HEK293T (cell line): ENCODE data around the gene RNF213.

ENCODE experiments used
- ARNT ChIP-seq: fragments of 450-650 bp; IDR thresholded peaks from 2 replicates; pipeline ENCODE4 v1.6.1; 2017; ENCODE audit warnings: mild to moderate bottlenecking
- BHLHE40 ChIP-seq: fragments of 450-650 bp; IDR thresholded peaks from 2 replicates; pipeline ENCODE4 v1.6.1; 2016; ENCODE audit warnings: mild to moderate bottlenecking, moderate library complexity, borderline replicate concordance
- LEF1 ChIP-seq: fragments of 450-650 bp; IDR thresholded peaks from 2 replicates; pipeline ENCODE4 v1.6.1; 2017; ENCODE audit warnings: mild to moderate bottlenecking, borderline replicate concordance
- PKNOX1 ChIP-seq: fragments of 450-650 bp; IDR thresholded peaks from 2 replicates; pipeline ENCODE4 v1.6.1; 2016
- SP1 ChIP-seq: fragments of 450-650 bp; IDR thresholded peaks from 2 replicates; pipeline ENCODE4 v1.6.1; 2017
- TARDBP ChIP-seq: fragments of 450-650 bp; IDR thresholded peaks from 2 replicates; pipeline ENCODE4 v1.6.1; 2016

DNA sequence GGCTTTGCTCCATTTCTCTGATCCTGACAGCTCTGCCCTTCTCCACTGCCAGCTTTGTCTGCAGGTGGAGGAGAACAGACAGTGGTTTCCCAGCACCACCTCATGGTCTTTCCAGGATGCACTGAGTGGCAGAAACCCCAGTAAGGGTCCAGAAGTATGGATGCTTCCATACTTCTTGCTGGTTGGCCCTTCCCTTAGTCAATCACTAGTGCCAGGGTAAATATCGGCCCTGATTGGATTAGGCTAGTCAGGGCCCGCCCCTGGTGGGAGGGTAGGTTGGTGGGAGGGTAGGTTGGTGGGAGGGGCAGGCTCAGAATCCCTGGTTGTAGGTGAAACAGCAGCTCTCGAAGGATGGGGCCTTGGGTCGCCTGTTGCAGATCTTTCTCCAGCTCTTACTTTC lies 10.2 kb downstream of the RNF213 start:
- TF ChIP-seq LEF1 (no peak), TARDBP (no peak), SP1 (no peak), PKNOX1 (peak; percentile 97), ARNT (no peak), BHLHE40 (no peak)
